ENCODE results near the gene TXK.

Gene TXK

DNA sequence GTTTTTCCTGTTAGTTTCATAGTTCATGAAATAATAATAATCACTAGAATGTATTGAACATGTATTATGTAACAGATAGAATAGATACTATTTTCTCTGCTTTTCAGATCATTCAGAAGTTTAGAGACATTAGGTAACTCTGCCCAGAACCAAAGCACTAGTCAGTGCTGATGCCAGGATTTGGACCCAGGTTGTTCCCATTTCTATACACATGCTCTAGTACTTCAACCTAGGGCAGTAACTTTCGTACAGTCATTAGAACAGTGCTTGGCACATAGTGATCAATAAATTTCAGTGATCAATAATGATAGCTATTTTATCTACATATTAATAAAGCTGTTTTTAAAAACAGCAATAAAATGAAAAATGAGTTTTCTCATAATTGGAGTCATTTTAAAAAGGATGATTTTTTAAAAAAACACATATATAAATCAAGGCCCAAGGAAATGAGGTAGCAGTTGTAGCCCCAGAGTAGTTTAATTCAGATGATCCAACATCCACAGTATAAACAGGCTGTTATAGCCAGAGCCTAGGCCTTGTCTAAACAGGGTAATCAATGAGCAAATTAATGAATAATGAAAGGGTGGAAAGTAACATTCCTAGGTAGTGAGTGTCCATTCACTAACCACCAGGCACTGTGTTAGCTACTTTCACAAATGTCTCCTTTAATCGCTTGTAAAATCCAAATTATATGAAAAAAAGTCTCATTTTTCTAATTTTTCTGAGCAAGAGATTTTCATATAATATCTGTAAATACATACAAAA, 25.6 kb downstream of the TXK start:
- no peak for TF ChIP-seq CTCF (IDR thresholded peaks at IDR 0.05; ENCODE audit: low read length)
- no peak for TF ChIP-seq EZH2 (IDR thresholded peaks at IDR 0.05; ENCODE audit: borderline replicate concordance, low read length)
- H3K4me3 ChIP-seq (ENCODE audit: low read depth, low read length, poor library complexity, severe bottlenecking), result no peak overlapping the region
- H2AFZ ChIP-seq (ENCODE audit: low read length), result no peak overlapping the region
- H3K4me1 ChIP-seq (ENCODE audit: insufficient read depth, low read length, severe bottlenecking), result no peaks in the 10 kb centered on the region
- H3K9ac ChIP-seq (ENCODE audit: low read length), result no peak overlapping the region
- no peaks in the 10 kb centered on the region for H3K27me3 ChIP-seq (ENCODE audit: insufficient read depth, low read length)
- H3F3A ChIP-seq (ENCODE audit: insufficient read depth, low read length), result no peaks in the 10 kb centered on the region
- no peak overlapping the region for H3K27ac ChIP-seq (ENCODE audit: low read depth, low read length, poor library complexity, severe bottlenecking)
- no peak overlapping the region for H3K4me2 ChIP-seq (ENCODE audit: low read length)
- no peaks in the 10 kb centered on the region for H3K9me2 ChIP-seq (ENCODE audit: low read depth, low read length)
- no peaks in the 10 kb centered on the region for H3K36me3 ChIP-seq (ENCODE audit: insufficient read depth, low read length)
- H3K9me3 ChIP-seq (ENCODE audit: low read length), result no peaks in the 10 kb centered on the region
- H4K20me1 ChIP-seq (ENCODE audit: insufficient read depth, low read length), result no peaks in the 10 kb centered on the region
- no peaks in the 10 kb centered on the region for H3K79me2 ChIP-seq (ENCODE audit: insufficient read depth, low read length)

GRCh38 chr4:48105230-48105629, 28.8 kb downstream of the TXK start:
- H4K20me1 ChIP-seq (ENCODE audit: insufficient read depth, low read length), result no peaks in the 10 kb centered on the region
- H3K4me2 ChIP-seq (ENCODE audit: low read length), result no peak overlapping the region
- H3K9me3 ChIP-seq (ENCODE audit: low read length), result no peaks in the 10 kb centered on the region
- no peak overlapping the region for H3K27ac ChIP-seq (ENCODE audit: low read depth, low read length, poor library complexity, severe bottlenecking)
- H3K9me2 ChIP-seq (ENCODE audit: low read depth, low read length), result no peaks in the 10 kb centered on the region
- H2AFZ ChIP-seq (ENCODE audit: low read length), result no peak overlapping the region
- no peak overlapping the region for H3K9ac ChIP-seq (ENCODE audit: low read length)
- no peak overlapping the region for H3K4me3 ChIP-seq (ENCODE audit: low read depth, low read length, poor library complexity, severe bottlenecking)
- TF ChIP-seq CTCF (IDR thresholded peaks at IDR 0.05; ENCODE audit: low read length), result no peak
- TF ChIP-seq EZH2 (IDR thresholded peaks at IDR 0.05; ENCODE audit: borderline replicate concordance, low read length), result no peak
- H3K79me2 ChIP-seq (ENCODE audit: insufficient read depth, low read length), result no peaks in the 10 kb centered on the region
- H3K4me1 ChIP-seq (ENCODE audit: insufficient read depth, low read length, severe bottlenecking), result no peaks in the 10 kb centered on the region
- no peaks in the 10 kb centered on the region for H3F3A ChIP-seq (ENCODE audit: insufficient read depth, low read length)
- H3K36me3 ChIP-seq (ENCODE audit: insufficient read depth, low read length), result no peaks in the 10 kb centered on the region
- H3K27me3 ChIP-seq (ENCODE audit: insufficient read depth, low read length), result no peaks in the 10 kb centered on the region

GRCh38 chr4:48103483-48104139, 30.4 kb downstream of the TXK start:
- H3K9me2 ChIP-seq (ENCODE audit: low read depth, low read length), result no peaks in the 10 kb centered on the region
- no peak overlapping the region for H3K4me2 ChIP-seq (ENCODE audit: low read length)
- no peaks in the 10 kb centered on the region for H3F3A ChIP-seq (ENCODE audit: insufficient read depth, low read length)
- H3K79me2 ChIP-seq (ENCODE audit: insufficient read depth, low read length), result no peaks in the 10 kb centered on the region
- no peaks in the 10 kb centered on the region for H3K36me3 ChIP-seq (ENCODE audit: insufficient read depth, low read length)
- no peak overlapping the region for H3K9ac ChIP-seq (ENCODE audit: low read length)
- H3K27ac ChIP-seq (ENCODE audit: low read depth, low read length, poor library complexity, severe bottlenecking), result no peak overlapping the region
- no peaks in the 10 kb centered on the region for H3K27me3 ChIP-seq (ENCODE audit: insufficient read depth, low read length)
- no peak for TF ChIP-seq EZH2 (IDR thresholded peaks at IDR 0.05; ENCODE audit: borderline replicate concordance, low read length)
- TF ChIP-seq CTCF (IDR thresholded peaks at IDR 0.05; ENCODE audit: low read length), result no peak
- no peaks in the 10 kb centered on the region for H4K20me1 ChIP-seq (ENCODE audit: insufficient read depth, low read length)
- no peaks in the 10 kb centered on the region for H3K9me3 ChIP-seq (ENCODE audit: low read length)
- no peak overlapping the region for H2AFZ ChIP-seq (ENCODE audit: low read length)
- no peak overlapping the region for H3K4me3 ChIP-seq (ENCODE audit: low read depth, low read length, poor library complexity, severe bottlenecking)
- no peaks in the 10 kb centered on the region for H3K4me1 ChIP-seq (ENCODE audit: insufficient read depth, low read length, severe bottlenecking)
